Stomach (tissue), 4 donors: ENCODE results near the gene IDH3A.

Experiments
- CTCF ChIP-seq, 7 experiments: fragments of 450-650 bp in 4 of 7; fragments of 200-600 bp in 3 of 7; sonication (generic) in 3 of 7; IDR thresholded peaks; one replicate each; pipeline ENCODE4 v1.5.1; 2016 to 2019; ENCODE audit warnings: antibody characterized with exemption in 7 of 7, control low read depth in 2 of 7, mild to moderate bottlenecking in 1 of 7
- EP300 ChIP-seq: sonication (generic); formaldehyde crosslinking; IDR thresholded peaks from one replicate; pipeline ENCODE4 v1.6.1; 2017; ENCODE audit warnings: antibody characterized with exemption
- POLR2AphosphoS5 ChIP-seq, 3 donors: sonication (generic); formaldehyde crosslinking; IDR thresholded peaks; one replicate each; pipeline ENCODE4 v1.6.1; 2016; ENCODE audit warnings: antibody characterized with exemption in 3 of 3

- TF ChIP-seq CTCF (IDR thresholded peaks at IDR 0.05) (no peak), POLR2AphosphoS5 (IDR thresholded peaks at IDR 0.05) (no peak), EP300 (no peak)
Observed at GRCh38 chr15:78174401-78174800, 25.2 kb downstream of the IDH3A start.
